GM21723 (cell line): ENCODE results near the gene CDK15.
"Not testable (repeated sequence)": the region's sequence is repeated elsewhere in the genome, so short reads cannot be mapped to it uniquely, and the experiment has no call there.

ENCODE experiments used
- ATAC-seq: cut with Tn5 transposase; IDR thresholded peaks from one replicate; pipeline ENCODE4 v1.9.1; 2021; ENCODE audit warnings: mild to moderate bottlenecking, moderate library complexity; ENCODE audit not compliant: unreplicated experiment

The CDK15 gene

DNA sequence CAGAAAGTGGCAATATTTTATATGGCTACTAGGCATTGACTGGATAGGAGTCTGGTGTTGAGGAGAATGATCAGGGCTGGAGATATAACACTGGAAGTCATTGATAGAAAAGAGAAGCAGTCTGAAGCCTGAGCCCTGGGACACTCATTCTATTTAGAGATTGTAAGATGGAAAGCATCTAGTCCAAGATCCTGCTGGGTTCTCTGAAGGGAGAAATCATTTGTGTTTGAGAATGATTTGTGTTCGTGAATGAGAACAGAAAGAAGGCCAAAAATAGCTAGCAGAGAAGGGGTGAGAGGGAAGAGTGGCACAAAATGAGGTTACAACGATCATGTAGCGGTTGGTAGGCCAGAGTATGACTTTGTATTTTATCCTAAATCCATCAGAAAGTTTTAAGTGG, 18.0 kb upstream of the CDK15 start:
- no peak for ATAC-seq

DNA sequence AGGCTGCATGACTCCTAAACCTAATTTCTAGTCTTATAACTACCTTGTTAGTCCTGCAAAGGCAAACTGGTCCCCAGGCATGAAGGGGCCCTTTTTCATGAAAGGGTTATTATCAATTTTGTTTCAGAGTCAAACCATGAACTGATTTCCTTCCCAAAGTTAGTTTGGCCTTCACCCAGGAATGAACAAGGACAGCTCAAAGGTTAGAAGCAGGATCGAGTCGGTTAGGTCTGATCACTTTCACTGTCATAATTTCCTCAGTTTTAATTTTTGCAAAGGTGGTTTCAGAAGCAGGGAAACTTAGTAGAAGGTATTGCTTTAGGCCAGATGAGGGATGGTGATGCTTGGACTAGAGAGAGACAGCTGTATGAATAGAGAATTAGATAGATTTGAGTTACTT, 16.9 kb upstream of the CDK15 start:
- no peak for ATAC-seq

DNA sequence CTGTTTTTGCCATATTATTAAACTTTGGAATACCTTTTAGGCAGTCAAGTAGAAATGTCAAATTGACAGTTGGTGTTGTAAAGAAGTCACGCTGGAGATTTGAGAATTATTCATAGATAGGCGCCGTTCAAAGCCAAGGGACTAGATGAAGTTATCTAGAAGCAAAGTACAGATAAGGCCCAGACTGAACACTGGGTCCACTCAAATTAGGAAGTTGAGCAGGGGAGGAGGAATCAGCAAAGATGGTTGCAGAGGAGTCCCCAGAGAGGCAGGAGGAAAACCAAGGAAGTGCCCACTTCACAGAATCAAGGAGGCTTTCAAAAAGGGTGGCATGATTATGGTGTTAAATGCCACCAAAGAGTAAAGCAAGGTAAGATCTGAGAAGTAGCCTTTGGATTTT, 16.0 kb upstream of the CDK15 start:
- ATAC-seq = no peak

DNA sequence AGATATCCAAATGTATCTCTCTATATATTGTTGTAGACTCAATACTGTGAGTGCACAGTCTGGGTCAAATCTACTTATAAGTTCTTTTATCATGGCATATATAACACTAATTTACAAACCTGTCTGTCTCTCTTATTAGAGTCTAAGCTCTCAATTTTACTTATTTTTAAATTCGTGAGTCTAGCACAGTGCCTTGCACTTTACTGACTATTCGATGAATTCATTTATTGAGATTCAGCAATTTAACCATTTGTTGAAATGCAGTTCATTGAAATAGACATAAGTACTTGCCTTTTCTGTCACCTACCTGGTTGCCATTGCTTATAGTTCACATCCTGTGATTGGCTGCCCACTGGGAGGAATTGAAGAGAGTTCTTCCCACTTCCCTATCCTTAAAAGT, 15.3 kb upstream of the CDK15 start:
- ATAC-seq = no peak

DNA sequence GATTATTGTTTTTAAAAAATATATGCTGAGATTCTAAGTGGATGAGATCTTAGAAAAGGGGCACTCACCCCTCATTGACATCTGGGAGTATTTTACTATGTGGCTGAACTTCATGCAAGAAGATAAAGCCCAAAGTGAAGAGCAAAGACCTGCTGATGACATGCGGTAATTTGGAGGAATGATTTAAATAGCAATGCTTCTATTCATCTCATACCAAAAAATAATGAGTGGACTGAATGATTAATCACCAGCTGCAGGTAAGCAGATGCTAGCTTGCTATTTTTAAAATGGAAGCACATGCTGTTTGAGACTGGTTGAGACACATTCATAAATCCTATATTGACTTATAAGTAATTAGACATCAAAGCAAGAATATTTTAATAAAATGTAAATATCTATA, 12.7 kb upstream of the CDK15 start:
- no peak for ATAC-seq

DNA sequence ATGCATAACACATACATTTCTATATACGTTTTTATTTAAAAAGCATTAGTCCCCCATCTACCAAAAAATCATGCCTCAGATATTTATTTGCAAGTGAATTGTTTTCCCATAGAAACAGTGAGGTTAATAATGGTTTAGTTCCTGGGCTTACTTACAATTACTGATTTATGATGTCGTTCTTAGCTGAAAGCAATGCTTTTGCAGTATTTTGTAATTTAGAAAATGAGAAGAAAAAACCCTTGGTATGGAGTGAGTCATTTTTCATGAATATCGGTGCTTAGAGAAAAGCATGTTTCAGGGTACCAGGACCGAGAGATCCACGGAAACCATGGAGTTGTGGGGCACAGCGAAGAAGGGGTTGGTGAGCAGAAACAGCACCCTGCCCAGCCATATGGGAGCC, 12.0 kb upstream of the CDK15 start:
- no peak for ATAC-seq

DNA sequence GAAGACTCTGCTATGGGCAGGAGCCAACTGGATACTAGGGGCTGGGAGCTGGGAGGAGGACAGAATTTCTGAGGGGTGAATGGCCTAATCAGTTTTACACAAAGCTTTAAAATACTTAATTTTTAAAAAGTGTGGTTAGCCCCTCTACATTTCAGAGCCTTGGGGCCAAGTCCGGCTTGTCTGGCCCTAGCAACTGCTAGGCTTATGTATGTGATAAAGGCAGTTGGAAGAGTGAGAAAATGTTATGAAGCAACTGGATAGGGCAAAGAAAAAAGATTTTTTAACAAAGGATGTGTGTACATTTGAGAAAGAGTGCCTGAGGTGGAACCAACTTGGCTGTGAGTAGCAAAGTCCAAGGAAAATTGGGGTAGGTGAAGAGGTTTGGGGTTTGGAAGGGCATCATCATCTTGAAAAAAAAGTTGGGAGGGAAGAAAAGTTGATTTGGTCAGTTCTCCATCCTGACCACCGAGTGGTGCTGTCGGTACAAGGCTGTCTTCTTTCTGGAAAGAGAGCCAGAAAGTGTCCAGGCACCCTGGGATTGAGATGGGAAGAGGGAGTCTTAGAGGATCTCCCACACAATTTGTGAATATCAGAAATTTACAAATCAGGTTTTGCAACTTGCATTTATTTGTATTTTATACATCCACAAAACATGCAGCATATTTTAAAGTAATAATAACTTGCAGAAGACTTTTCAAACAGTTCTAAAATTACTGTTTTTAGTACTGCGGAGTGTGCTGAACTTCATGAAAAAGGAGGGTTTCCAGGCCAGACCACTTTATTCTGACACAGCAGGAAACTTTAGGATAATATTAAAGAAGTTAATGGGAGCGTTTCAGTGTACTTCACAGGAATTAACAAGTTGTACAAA, 10.5 kb upstream of the CDK15 start:
- ATAC-seq = no peak

DNA sequence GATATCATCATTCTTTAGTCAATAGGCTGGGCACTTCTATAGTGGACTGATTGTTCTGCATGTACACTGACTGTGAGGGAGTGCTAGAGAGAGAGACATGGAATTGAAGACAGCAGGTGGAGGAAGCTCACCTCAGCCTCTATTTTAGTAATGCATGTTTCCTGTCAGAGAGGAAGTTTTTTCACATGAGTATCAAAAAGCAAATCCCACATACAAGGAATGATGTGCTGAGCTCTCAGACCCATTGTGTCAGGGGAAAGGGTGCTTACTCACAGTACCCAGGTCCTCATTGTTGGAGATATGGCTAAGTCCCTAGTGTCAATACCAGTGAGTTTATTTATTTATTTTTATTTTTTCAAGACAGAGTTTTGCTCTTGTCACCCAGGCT, 9.9 kb upstream of the CDK15 start:
- no peak for ATAC-seq

DNA sequence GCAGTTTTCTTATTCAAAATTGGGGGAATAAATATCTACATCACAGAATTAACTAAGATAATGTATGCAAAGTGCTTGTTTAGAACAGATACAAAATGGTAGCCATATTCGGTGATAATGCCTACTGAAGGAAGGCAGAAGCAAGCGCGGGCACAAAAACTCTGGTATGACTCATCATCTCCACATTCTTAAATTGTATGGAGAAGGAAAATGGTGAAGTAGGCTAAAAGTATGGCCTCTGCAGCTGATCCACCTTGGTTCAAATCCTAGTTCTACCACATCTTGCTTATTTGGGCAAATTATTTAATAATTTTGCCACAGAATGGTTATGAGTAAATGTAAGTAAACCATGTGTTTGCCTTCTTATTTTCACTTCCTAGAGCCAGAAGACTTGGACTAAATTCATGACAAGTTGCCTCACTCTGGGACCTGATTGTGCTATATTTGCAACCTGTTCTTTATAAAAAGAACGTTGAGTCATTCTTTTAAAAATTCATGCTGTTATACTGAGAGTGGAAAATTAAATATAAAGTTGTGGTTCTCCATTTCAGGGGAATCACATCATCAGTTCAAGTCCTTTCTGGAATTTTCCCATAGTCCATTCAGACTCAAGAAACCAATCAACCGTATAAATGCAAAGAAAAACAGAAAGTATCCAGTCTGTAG, 9.0 kb upstream of the CDK15 start:
- no peak for ATAC-seq

DNA sequence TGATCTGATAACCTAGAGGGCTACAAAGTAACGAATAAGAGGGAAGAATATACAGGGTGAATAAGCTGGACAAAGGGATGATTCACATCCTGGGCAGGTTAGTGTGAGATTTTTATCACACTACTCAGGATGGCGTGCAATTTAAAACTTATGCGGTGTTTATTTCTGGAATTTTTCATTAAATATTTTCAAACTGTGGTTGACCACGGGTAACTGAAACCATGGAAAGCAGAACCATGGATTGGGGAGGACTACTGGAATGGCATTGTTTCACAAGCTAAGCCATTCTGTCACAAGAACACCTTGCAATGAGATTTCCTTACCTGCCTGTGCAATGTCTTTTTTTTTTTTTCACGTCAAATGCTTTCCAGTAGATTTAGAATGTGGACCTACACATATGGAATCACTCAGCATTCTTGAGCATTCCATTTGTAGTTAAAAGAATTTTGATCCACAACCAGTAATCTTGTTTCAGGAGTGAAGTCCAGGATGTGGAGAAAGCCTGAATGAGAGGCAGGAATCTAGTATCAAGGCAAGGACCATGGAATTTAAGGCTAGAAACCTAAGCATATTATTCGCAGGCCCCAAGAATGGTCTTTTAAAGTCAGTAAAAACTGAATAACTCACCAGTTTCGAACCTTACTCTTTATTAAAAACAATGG, 8.0 kb upstream of the CDK15 start:
- ATAC-seq = no peak

DNA sequence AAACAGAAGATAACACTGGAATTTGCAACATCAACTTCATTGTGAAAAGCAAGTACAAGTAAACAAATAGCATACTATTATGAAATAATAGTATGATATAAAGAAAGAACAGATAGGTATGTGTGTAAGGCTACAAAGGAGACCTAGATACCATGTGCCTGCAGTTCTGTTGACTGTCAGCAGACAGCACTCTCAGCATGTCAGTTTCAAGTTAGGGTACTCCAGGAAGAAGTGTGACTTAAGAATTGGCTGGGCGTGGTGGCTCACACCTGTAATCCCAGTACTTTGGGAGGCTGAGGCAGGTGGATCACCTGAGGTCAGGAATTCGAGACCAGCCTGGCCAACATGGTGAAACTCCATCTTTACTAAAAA, 7.4 kb upstream of the CDK15 start:
- ATAC-seq = not testable (repeated sequence)

DNA sequence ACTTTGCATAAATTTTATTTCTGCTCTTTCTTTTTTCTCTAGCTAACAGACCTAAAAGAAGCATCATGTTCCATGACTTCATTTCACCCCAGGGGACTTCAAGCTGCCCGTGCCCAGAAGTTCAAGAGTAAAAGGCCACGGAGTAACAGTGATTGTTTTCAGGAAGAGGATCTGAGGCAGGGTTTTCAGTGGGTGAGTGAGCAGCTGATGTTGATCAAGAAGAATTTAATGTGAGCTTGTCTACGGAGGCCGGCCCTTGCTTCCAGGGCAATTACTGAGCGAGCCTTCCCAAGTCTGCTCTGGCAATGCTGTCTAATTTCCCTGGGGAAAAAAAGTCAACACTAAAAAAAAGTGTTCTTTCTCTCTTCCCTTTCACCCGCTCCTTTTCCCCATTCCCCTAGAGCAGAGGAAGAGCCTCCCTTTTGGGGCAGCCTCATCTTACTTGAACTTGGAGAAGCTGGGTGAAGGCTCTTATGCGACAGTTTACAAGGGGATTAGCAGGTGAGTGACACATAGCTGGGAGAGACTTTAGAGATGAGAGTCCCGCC, 1.2 kb downstream of the CDK15 start:
- ATAC-seq = no peak

DNA sequence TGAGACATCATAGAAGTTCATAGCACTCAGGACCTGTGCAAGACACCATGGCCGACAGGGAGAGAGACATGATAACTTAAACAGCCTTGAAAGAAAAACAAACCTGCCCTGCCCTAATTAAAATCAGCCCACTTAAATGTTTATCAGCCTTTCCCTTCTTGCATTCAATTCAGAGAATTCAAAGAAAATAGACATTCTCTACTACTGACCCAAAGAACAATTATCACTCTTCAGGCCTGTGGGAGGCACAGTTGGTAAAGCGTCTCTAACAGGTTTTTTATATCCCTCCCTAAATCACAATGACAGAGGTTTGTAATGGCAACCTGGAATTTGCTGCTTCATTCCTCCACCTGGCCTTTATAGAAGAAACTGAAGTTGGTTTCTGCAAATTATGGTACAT, 1.7 kb downstream of the CDK15 start:
- ATAC-seq = no peak

DNA sequence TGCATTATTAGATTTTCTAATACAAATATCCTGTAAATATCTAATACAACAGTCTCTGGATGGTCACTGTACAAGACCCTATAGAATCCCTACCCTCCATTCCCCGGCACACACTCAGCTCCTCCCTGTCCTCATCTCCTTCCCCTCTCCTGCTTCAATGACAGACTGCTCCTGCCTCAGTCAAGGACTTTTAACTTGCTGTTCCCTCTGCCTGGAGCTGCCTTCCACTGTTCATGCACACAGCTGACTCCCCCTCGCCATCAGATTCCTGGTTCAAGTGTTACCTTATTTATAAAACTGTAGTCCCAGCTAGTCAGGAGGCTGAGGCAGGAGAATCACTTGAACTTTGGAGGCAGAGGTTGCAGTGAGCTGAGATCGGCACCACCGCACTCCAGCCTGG, 3.3 kb downstream of the CDK15 start:
- ATAC-seq = no peak

DNA sequence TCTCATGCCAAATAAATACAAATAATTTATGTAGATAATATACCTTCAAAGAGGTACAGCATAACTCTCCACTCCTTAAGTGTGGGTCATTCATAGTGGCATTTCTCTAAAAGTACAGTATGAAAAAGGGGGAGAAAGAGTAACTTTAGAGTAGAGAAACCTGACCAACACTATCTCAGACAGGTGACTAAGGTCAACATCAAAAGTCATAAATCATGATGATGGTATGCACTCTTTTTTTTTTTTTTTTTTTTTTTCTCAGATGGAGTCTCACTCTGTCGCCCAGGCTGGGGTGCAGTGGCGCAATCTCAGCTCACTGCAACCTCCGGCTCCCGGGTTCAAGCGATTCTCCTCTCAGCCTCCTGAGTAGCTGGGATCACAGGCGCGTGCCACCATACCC, 4.3 kb downstream of the CDK15 start:
- not testable (repeated sequence) for ATAC-seq

DNA sequence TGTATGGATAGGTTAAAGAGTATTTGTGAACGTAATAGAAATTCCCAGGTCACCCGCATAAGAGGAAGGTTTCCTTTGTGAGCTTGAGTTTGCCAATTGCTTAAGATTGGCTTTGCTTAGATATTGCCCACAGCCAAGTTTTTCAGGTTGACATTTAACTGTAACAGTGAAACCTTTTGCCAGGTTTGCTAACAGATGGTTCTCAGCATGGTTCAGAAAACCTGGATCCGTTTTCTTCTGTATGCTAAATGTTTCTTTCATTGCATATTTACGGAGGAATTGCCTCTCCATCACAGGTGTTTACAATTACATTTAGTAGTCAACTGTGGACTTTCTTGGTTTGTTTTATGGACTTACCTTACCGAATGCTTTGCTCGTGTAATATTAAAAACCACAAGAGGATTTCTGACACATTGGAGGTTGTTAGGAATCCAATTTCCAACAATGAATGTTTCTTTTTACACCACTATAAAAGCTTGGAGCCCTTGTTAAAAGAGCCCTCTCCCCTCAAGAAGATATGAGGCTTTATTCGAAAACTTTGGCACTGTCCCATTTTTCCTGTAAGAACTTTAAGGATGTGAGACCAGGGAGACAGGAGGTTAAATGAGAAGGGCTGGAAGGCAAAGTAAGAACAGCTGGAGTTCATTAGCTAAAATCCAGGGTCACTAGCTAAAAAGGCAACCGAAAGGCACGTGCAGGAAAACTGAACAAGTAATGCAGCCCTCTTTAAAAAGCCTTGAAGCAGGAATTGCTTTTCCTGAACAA, 7.8 kb downstream of the CDK15 start:
- no peak for ATAC-seq

DNA sequence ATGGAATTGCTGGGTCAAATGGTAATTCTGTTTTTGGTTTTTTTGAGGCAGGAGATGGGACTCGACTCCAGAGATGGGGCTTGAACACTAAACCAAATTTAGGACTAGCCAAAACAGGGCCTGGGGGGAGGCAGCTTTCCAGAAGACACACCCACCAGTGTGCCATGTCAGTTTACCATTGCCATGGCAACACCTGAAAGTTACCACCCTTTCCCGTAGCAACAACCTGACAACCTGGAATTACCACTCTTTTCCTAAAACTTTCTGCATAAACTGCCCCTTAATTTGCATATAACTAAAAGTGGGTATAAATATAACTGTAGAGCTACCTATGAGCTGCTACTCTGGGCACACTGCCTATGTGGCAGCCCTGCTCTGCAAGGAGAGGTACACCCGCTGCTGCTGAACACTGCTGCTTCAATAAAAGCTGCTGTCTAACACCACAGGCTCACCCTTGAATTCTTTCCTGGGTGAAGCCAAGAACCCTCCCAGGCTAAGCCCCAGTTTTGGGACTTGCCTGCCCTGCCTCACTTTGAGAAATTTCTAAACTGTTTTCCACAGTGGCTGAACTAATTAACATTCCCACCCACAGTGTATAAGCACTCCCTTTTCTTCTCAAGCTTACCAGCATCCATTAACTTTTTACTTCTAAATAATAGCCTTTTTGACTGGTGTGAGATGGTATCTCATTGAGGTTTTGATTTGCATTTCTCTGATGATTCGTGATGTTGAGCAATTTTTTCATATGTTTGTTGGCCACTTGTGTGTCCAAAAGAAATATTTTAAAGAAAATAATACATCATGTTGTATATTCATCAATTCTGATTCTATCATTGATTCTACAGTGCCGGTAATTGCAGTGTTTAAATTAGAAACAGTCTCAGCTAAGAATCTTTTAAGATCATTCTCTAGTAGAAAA, 10.6 kb downstream of the CDK15 start:
- ATAC-seq = no peak

DNA sequence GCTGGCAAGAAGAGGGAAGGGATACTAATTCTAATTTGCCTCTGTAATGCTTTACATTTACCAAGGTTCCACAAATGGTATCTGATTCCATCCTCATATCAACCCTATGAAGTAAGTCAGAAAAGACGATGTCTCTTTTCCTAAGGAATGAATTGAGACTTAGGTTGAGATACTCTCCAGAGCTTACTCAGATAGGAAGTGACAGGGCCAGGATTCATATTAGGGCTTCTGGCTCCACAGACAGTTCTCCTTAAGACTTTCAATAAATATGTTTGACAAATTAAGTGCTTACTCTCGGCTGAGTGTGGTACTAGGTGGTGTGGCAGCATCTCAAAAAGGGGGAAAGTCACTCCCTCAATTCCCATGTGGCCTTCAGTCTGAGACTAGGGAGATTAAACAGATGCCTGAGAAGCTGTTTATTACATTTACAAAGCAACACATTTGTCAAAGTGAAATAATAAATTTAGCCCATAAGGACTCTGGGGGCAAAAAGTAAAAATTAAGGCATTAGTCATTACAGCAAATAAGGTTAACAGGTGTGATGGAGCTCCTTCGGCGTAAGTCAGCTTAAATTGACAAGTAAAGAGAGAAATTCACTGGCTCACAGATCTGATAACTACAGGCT, 14.2 kb downstream of the CDK15 start:
- no peak for ATAC-seq

DNA sequence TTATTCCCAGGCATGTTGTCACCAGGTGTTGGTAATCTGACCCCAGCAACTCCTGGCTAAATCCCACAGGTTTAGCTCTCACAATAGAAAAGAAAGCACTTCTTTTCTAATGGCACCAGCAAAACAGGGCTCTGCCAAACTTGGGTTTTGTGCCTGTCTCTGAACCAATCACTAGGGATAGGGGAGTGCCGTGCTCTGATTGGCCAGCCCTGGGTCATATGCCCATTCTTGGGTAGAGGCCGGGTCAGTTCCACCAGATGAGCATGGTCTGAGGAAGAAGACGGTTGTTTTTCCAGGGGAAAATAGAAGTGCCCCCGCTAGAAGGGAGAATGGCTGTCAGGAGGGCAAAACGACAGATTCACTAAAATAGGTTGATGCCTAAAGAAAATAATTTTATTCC, 14.7 kb downstream of the CDK15 start:
- no peak for ATAC-seq

DNA sequence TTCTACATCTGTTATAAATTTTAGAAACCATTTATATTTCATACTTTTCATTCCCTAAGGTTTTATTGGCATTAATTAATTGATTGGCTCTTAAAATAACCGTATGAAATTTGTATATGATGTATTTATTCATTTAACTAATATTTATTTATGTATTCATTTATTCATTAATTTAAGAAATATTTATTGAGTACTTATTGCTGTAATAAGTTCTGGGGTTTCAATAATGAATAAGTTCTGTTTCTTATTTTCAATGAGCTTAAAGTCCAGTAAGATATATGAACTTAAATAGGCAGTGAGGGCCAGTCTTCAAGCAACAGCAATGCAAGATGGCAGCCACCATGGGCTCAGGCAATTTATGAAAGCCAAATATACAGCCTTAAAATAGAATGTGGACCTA, 17.9 kb downstream of the CDK15 start:
- ATAC-seq = no peak
